HG03066 (cell line): Measurements from ENCODE around the gene ATP2B3.

ENCODE experiments used
- ATAC-seq: cut with Tn5 transposase; IDR thresholded peaks from one replicate; pipeline ENCODE4 v1.9.1; 2021; ENCODE audit warnings: low read depth; ENCODE audit not compliant: unreplicated experiment

Gene ATP2B3

GRCh38 chrX:153517423-153517822, at the start of gene ATP2B3:
ATP2B3 (plus strand) TSS chrX:153517642; CDS start chrX:153536248, 18,606 bp downstream.
- ATAC-seq = no peak

DNA sequence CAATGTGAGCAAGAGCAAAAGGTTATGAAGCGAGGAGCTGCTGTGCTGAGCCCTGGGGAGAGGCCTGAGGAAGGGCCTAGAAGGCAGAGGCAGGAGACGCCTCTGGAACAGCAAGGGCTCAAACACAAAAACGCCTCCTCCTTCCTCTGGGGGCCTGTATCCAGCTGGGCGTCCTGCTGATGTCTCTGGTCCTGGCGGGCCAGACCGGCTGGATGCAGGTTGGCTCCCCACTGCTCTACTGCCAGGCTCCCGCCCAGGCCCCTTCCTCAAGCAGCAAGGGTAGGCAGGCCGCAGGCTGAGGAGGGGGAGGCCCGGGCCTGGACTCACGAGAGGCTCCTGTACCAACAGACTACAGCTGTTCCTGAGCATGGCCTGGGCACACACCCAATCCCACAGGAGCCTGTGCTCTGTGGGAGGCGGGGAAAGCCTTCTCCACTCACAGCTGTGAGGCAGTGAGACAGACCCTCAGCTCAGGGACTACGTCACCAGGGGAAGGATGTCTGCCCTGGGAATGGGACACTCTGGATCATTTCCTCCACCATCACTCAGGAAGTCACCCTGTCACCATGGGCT, 49.3 kb upstream of the ATP2B3 start:
- ATAC-seq = no peak

DNA sequence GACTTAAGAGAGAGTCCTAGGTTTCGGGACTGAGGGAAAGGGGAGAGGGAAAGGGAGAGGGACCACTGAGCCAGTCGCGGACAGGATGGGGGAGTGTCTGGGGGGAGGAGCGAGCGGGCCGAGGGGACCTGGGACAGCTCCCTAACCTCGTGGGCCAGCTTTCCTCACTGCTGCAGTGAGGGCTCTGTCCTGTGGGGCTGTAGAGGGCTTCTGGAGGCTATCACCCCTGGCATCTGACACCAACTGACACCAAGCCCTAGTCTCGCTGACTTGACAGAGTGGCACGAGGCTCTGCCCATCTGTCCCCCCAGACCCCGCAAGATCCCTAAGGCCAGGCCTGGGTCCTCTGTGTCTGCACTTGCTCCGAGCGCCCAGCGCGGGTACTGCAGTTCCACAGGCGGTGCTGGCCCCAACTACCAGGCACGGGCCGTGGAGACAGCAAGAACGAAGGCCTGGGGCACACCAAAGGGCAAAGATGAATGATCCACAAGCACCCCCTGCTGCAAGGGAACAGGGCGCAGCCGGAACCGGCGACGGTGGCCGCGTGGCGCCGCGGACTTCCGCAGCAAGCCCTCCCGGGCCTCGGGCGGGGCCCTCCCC, 47.5 kb upstream of the ATP2B3 start:
- ATAC-seq = peak; percentile 39

- peak; percentile 82 for ATAC-seq
Measured at GRCh38 chrX:153470411-153471363, 46.8 kb upstream of the ATP2B3 start, which contains the start of gene HAUS7. HAUS7 (minus strand) TSS chrX:153470576; CDS start chrX:153470557, 19 bp downstream.

DNA sequence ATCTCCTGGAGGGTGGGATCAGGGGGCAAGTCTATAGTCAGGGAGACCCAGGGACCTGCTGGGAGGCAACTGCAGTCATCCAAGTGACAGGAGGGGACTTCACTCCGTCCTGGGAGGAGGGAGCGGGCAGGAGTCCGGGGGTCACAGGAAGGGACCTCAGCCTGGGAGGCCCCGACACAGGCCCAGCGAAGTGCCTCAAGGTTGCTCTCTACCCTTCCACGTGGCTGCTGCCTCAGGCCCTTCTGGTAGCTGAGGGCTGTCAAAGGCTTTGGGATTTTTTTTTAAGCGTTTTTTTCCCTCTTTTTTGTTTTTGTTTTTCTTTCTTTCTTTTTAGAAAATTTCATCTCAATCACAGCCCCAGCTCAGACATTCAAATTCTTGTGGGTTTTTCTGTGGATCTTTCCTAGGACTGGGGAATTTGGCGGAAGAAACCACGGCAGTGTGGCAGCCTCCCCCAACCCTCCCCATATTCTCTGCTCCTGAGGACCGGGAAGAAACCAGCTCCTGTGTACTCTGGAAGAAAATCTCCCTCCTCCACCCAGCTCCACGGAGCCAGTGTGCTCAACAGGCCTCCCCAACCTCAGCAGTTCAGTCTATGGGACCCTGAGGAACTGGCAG, 45.7 kb upstream of the ATP2B3 start:
- ATAC-seq = no peak

GRCh38 chrX:153473126-153473525, 44.3 kb upstream of the ATP2B3 start:
- ATAC-seq = no peak

DNA sequence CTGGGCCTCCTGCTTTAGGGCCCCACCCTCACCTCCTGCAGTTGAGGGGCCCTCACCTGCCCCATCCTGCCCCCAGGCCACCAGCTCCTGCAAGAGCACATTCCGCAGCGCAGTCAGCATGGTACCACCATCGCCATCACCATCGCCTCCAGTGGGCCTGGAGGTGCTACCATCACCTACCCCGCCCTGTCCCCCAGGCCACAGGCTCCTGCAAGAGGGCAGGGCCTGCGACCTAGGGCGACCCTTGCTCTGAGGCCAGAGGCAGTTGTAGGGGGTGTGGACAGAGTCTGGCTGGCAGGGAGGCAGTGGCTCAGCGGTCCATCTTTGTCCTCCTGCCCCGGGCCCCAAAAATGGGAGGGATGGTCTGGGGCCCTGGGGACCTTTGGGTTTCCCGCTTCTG, 43.2 kb upstream of the ATP2B3 start:
- no peak for ATAC-seq

DNA sequence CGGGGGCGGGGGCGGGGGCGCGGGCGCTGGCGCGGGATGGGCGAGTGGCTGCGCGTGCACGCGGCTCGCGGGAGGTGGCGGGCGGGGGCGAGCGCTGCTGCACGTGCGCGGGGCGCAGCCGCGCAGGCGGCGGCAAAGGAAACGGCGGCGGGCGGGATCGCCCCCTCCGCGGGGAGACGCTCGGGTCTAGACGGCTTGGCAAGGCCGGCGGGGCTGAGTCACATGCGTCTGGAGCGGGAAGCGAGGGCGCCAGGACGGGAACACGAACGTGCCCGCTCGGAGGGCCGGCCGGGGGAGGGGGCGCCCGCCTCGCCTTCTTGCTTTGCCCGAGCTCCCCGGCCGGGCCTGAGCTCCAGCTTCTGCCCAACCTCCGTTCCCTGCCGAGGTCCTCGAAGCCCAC, 42.7 kb upstream of the ATP2B3 start:
- no peak for ATAC-seq

DNA sequence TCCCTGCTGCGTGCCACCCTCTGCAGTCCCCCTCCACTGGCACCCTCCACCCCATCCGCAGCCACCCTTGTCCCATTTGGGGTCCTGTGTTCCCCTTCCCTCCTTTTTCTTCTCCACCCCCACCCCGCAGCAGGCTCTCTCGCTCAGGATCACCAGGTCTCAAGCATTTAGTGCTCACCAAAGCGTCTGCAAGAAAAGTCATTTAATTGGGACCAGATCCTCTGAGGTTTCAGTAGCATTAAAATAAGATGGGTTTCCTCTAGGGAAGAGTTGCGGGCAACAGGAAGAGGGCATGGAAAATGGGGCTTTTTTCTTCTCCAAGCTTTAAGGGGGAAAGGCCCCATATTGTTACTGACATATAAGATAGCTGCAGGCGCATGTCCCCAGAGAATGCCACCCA, 42.2 kb upstream of the ATP2B3 start:
- no peak for ATAC-seq

DNA sequence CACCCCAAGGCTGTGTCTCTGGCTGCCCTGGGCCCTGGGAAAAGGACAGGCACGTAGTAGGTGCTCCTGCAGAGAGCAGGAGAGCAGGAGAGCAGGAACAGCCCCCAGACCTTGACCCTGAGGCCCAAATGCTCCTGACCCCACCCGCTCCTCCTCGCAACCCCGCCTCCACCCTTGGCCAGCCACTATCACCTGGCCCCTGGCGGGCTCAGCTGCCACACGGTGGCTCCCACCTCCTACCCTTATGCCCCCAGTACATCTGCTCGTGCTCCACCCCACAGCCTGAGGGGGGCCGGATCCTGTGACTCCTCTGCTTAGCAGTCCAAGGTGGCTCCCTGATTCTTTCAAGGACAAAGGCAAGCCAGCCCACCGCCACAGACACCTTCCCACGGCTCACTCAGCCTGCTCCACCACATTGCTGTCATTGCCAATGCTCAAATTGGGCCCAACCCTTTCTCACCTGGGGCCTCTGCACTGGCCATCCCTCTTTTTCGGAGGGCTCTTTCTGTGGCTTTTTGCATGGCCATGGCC, 41.6 kb upstream of the ATP2B3 start:
- no peak for ATAC-seq

GRCh38 chrX:153476666-153477363, 40.6 kb upstream of the ATP2B3 start:
- no peak for ATAC-seq

DNA sequence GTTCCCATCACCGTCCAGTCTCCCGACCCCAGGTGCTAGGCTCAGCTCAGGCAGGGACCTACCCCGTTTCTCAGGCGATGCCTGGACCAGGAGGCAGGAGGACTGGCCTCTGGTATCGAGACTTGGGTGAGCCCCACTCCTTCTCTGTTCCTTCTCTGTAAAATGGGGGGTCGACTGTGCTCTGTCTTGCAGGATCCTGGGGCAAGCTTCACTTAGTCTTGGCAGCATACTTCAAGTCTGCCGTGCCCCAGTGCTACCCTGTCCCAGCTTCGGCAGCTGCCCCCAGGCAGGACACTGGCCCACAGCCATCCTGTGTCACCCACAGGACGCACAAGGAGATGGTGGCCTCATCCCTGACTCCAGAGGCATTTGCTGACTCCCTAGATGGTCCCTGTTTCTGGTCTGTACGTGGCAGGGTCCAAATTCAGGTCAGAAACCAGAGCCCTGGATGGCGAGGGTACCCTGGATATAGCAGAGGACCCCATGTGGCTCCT, 40.0 kb upstream of the ATP2B3 start:
- no peak for ATAC-seq

DNA sequence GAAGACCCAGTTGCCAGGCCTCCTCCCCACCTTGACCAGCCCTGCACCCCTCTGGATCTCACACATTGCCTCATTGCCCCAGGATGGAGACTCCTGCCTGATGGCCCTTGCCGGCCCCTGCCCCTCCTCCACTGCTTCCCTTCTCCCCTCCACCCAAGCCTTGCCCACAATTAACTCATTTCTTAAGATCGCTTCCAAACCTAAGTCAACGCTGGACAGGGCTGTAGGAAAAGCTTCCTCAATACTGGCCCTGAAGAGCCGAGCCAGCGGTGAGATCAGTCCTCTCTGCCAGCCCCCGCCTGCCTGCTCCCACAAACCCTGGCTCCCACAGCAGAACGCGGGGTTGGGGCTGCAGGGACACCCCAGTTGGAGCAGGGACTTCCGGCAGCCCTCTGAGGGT, 39.5 kb upstream of the ATP2B3 start:
- ATAC-seq = no peak

DNA sequence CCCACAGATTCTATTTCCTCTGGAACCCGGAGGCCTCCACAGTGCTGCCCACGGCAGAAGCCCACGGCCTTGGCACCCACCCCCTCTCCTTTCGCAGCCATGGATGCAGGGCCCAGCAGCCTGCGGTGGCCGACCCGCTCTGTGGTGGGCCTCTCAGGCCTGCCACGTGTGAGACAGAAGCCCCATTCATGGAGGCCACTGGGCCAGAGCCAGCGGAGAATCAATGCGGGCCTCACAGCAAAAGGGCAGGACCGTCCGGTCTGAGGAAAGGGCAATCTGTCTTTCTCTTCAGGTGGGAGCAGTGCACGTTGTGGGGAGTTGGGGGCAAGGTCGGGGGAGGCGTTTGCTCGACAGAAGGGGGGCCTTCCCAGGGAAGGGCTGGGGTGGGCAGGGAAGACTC, 38.7 kb upstream of the ATP2B3 start:
- no peak for ATAC-seq

- ATAC-seq = no peak
Measured at GRCh38 chrX:153481043-153481442, 36.4 kb upstream of the ATP2B3 start.

DNA sequence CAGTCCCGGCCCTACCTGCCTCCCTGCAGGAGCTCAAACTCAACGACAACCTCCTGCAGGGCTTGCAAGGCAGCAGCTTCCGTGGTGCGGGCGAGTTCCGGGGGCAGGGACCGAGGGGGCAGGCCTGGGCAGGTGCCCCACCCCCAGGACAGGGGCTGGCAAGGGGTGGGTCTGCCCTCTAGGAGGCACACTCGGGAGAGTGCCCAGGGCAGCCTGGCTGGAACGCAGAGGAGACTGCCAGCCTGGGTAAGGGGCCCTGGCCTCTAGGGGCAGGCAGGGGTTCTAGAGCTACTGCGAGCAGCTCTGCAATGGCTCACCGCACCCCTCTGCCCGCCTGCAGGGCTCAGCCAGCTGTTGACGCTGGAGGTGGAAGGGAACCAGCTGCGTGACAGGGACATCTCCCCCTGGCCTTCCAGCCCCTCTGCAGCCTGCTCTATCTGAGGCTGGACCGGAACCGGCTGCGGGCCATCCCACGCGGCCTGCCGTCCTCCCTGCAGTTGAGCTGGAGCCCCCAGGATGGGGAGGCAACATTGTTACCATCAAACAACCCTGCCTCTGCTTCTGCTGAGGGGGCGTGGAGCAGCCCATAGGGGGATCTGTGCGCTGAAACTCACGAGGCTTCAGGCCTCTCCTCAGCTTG, 34.9 kb upstream of the ATP2B3 start:
- ATAC-seq = no peak

DNA sequence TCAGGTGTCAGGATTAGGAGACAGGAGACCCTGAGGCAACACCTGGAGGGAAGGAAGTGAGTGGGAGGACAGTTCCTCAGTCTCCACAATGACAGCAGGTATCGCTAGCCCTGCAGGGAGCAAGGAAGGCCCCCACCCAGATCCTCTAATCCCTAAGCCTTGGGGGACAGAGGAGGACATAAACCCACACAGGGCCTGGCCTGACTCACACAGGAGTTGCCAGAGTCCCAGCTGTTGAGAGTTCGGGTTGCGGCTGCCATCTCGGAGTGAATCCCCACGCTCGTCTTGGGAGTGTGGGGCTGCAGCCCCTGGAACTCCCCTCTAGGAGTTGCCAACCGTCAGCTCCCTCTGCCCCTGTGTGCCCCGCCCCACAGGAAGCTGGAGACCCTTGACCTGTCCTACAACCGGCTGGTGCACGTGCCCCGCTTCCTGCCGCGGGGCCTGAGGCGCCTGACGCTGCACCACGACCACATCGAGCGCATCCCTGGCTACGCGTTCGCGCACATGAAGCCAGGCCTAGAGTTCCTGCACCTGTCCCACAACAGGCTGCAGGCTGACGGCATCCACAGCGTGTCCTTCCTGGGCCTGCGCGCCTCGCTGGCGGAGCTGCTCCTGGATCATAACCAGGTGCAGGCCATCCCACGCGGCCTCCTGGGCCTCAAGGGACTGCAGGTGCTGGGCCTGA, 31.9 kb upstream of the ATP2B3 start:
- ATAC-seq = no peak

GRCh38 chrX:153486171-153486570, 31.3 kb upstream of the ATP2B3 start:
- ATAC-seq = no peak

GRCh38 chrX:153487590-153488071, 29.8 kb upstream of the ATP2B3 start:
- ATAC-seq = no peak
